ENCODE measurements around the gene STEEP1.
"Not testable (repeated sequence)": the region's sequence is repeated elsewhere in the genome, so short reads cannot be mapped to it uniquely, and the experiment has no call there.

Gene STEEP1

DNA sequence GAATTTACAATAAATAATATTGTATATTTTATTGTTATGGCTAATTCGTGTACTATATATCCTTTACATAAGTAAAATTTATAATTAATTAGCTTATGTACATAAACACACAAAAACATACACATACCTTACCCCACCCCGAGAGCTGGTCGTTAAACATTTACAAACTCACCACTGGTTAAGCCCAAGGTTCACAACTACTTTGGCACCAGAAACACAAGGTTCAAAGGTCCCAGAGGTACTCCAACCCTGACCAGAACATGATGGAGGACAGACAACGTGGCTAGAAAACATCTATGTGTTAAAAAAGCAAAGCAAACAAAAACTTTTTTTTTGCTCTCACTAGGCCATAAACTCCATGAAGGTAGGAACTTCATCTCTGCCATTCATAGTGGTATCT is 59.3 kb downstream of the STEEP1 start:
- TF ChIP-seq, protein P1, sequence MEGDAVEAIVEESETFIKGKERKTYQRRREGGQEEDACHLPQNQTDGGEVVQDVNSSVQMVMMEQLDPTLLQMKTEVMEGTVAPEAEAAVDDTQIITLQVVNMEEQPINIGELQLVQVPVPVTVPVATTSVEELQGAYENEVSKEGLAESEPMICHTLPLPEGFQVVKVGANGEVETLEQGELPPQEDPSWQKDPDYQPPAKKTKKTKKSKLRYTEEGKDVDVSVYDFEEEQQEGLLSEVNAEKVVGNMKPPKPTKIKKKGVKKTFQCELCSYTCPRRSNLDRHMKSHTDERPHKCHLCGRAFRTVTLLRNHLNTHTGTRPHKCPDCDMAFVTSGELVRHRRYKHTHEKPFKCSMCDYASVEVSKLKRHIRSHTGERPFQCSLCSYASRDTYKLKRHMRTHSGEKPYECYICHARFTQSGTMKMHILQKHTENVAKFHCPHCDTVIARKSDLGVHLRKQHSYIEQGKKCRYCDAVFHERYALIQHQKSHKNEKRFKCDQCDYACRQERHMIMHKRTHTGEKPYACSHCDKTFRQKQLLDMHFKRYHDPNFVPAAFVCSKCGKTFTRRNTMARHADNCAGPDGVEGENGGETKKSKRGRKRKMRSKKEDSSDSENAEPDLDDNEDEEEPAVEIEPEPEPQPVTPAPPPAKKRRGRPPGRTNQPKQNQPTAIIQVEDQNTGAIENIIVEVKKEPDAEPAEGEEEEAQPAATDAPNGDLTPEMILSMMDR (IDR thresholded peaks at IDR 0.05; ENCODE audit: low read depth, low read length), result no peak
- Histone ChIP-seq H3K4me1 (no peaks in the 10 kb centered on the region), H3K9me3 (no peaks in the 10 kb centered on the region), H3K27me3 (no peaks in the 10 kb centered on the region), H3K4me3 (ENCODE audit: low read depth, low read length) (no peak overlapping the region), H3K36me3 (no peaks in the 10 kb centered on the region)
- no peak for DNase-seq

DNA sequence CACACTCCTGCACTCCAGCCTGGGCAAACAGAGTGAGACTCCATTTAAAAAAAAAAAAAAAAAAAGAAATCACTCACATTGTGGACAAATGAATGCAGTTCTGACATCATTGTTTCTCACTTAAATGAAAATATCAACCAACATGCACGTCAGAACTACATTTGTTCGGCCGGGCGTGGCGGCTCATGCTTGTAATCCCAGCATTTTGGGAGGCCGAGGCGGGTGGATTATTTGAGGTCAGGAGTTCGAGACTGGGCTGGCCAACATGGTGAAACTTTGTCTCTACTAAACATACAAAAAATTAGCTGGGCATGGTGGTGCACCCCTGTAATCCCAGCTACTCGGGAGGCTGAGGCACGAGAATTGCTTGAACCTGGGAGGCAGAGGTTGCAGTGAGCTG is 60.1 kb downstream of the STEEP1 start:
- H3K9me3 ChIP-seq; H3K27me3 ChIP-seq; H3K4me3 ChIP-seq (ENCODE audit: low read depth, low read length); DNase-seq; H3K36me3 ChIP-seq; H3K4me1 ChIP-seq: not testable (repeated sequence)

DNA sequence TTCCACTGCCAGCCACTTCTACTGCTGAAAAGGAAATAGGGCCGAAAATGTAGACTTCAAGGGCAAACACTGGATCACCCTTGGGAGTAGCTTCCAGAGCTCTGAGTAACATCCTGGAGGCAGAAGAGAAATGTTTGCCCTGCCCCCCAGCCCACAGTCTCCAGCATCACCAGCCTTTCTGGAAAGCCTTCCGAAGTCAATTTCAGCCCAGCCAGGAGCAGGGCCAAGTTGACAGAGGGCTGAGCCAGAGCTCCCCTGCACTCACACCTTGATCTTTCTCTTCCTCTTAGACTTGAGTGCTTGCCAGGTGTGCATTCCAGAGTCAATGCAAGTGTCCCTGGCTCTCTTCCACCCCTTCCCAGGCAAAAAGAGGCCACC is 61.7 kb downstream of the STEEP1 start:
- no peak for DNase-seq
- TF ChIP-seq, protein P1 (IDR thresholded peaks at IDR 0.05; ENCODE audit: low read depth, low read length), result no peak
- Histone ChIP-seq H3K36me3 (no peaks in the 10 kb centered on the region), H3K9me3 (no peaks in the 10 kb centered on the region), H3K4me1 (no peaks in the 10 kb centered on the region), H3K27me3 (no peaks in the 10 kb centered on the region), H3K4me3 (ENCODE audit: low read depth, low read length) (no peak overlapping the region)

DNA sequence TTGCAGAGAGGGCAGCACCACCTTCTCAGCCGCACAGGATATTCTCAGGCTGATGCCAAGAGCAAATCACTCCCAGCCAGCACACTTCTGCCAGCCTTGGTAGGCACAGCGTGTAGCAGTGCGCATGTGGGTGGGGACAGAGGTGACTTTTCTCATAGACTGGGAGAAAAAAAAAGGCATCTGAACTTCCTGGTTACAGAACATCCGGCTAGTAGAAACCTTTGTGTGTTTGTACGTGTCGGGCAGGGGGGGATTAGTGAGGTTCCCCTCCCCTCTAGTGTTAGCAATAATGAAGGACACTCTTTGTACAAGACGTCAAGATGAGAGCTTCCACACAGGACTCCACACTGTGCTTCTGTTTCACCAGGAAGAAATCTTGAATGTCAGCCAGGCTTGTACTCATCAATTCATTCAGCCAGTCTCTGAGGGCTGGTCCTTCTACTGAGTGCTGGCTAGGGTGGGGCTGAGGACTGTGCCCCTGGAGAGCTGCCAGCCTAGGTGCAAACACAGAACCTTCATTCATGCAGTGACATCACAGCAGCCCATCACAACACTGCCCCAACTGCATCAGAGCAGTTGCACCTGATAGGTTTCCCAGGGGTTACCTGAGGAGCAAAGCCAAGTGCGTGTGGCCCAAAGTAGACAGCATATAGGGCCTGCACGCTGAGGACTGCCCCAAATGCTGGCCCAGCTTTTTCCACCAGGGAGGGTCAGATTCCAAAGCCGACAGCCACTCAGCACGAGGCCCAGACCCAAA is 62.3 kb downstream of the STEEP1 start:
- H3K27me3 ChIP-seq, result no peaks in the 10 kb centered on the region
- H3K9me3 ChIP-seq, result no peaks in the 10 kb centered on the region
- H3K4me1 ChIP-seq, result no peaks in the 10 kb centered on the region
- no peak for DNase-seq
- no peak overlapping the region for H3K4me3 ChIP-seq (ENCODE audit: low read depth, low read length)
- H3K36me3 ChIP-seq, result no peaks in the 10 kb centered on the region
- TF ChIP-seq, protein P1 (IDR thresholded peaks at IDR 0.05; ENCODE audit: low read depth, low read length), result no peak

DNA sequence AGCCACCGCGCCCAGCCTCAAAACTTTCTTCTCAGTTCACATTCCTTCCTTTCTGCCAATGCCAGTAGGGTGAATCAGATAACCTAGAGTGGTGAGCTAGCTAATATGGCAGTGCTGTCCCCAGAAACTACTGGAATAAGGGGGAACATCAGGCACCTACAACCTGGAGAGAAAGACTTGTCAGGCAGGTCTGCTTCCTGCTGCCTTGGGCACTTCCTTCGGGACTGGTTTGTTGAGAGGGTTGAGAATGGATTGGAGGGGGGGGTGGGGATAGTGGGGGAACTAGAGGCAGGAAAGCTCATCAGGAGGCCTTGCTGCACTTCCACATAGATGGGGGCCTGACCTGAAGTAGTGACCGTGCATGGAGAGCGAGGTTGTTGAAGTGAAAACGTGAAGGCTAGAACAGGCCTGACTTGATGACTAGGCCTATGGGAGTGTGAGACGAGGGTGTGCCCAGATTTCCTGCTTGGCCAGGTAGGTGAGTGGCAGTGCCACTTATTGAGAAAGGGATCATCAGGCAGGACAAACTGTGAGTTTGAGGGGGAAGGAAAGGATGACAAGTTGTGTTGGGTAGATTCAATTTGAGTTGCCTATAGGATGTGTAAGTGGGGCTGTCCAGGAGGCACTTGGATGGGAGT is 63.6 kb downstream of the STEEP1 start:
- Histone ChIP-seq H3K9me3 (no peaks in the 10 kb centered on the region), H3K4me3 (ENCODE audit: low read depth, low read length) (no peak overlapping the region), H3K4me1 (no peaks in the 10 kb centered on the region), H3K36me3 (no peaks in the 10 kb centered on the region), H3K27me3 (no peaks in the 10 kb centered on the region)
- no peak for DNase-seq
- TF ChIP-seq, protein P1 (IDR thresholded peaks at IDR 0.05; ENCODE audit: low read depth, low read length), result no peak

DNA sequence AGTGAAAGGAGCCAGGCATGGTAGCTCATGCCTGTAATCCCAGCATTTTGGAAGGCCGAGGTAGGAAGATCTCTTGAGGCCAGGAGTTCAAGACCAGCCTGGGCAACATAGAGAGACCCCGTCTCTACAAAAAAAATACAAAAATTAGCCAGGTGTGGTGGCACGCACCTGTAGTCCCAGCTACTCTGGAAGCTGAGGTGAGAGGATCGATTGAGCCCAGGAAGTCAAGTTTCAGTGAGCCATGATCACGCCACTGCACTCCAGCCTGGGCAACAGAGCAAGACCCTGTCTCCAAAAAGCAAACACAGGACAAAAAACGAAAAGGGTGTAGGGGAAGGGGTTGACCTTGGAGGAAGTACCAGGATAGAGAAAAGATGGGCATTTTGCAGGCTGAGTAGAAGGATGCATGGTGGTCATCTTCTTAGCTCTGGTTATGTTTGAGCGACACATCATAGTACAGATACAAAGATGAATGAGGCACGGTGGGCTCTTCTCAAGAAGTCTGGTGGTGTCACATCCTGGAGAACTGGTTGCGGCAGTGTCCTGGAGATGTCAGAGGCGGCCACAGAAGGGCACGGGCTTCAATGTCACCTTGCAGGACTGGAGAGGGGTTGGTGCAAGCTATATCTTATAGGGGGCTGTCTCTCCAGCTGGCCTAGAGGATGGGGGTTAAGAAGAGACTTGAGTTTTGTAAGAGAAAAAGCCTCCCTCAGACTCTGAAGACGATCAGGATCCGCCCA is 65.0 kb downstream of the STEEP1 start:
- TF ChIP-seq, protein P1 (IDR thresholded peaks at IDR 0.05; ENCODE audit: low read depth, low read length), result no peak
- Histone ChIP-seq H3K9me3 (no peaks in the 10 kb centered on the region), H3K36me3 (no peaks in the 10 kb centered on the region), H3K27me3 (no peaks in the 10 kb centered on the region), H3K4me3 (ENCODE audit: low read depth, low read length) (no peak overlapping the region), H3K4me1 (no peaks in the 10 kb centered on the region)
- no peak for DNase-seq

All from BE2C (cell line).